Caco-2 (cell line): ENCODE results near the gene CLIC5. TPM values are rescaled to one million over a fixed set of nuclear protein-coding genes. Genes with fewer than 3 reads are reported as not detected.

Experiments used
- Bru-seq: library from RNA; stranded (reverse); fragments of 400-500 nt; gene quantifications from one replicate; lab custom pipeline; 2021; lab: Mats Ljungman, UMichigan
- BruChase-seq, 2 experiments: library from RNA; stranded (reverse); fragments of 400-500 nt; gene quantifications; one replicate each; lab custom pipeline; 2021; lab: Mats Ljungman, UMichigan
- BruUV-seq: library from RNA; stranded (reverse); fragments of 400-500 nt; replicated peaks from 2 replicates; lab custom pipeline; 2021; lab: Mats Ljungman, UMichigan
- CTCF ChIA-PET: fragments of 300-600 bp; sonication (Branson Sonifier 250); formaldehyde crosslinking; loops from one replicate; lab custom pipeline; 2022; ENCODE audit warnings: antibody characterized with exemption; lab: Charles Lee
- POLR2A ChIA-PET: fragments of 300-600 bp; sonication (Branson Sonifier 250); formaldehyde crosslinking; loops from one replicate; lab custom pipeline; 2022; ENCODE audit warnings: antibody characterized with exemption; lab: Charles Lee
- DNase-seq, 2 experiments: peaks; one replicate each; pipeline versions ENCODE4 v3.0.0 to v3.0.0-alpha.2; 2020 to 2022
- H3K27me3 ChIP-seq: replicated peaks from 2 replicates; pipeline ENCODE4 v1.6.0; 2011; ENCODE audit warnings: low read length; ENCODE audit not compliant: control insufficient read depth, insufficient read depth
- H3K36me3 ChIP-seq: 2 replicates; pipeline ENCODE4 v1.5.1; 2011; ENCODE audit warnings: low read length; ENCODE audit not compliant: control insufficient read depth, insufficient read depth
- H3K4me1 ChIP-seq: fragments of 250-450 bp; sonication (Bioruptor Pico); 2 replicates; pipeline ENCODE4 v1.5.1; 2020; ENCODE audit warnings: mild to moderate bottlenecking
- H3K4me3 ChIP-seq: 2 replicates; pipeline ENCODE4 v1.5.1; 2011; ENCODE audit warnings: low read depth, mild to moderate bottlenecking, control low read depth, low read length
- H3K9me3 ChIP-seq: fragments of 250-450 bp; sonication (Bioruptor Pico); 2 replicates; pipeline ENCODE4 v1.5.1; 2020; ENCODE audit warnings: mild to moderate bottlenecking, moderate library complexity
- H3K27ac Mint-ChIP-seq: one replicate; pipeline ENCODE4 v1.8.0; 2022; ENCODE audit warnings: mixed read lengths; ENCODE audit not compliant: unreplicated experiment
- H3K27me3 Mint-ChIP-seq: one replicate; pipeline ENCODE4 v1.8.0; 2022; ENCODE audit warnings: mixed read lengths; ENCODE audit not compliant: insufficient read depth, unreplicated experiment
- H3K36me3 Mint-ChIP-seq: one replicate; pipeline ENCODE4 v1.8.0; 2022; ENCODE audit warnings: mild to moderate bottlenecking, mixed read lengths; ENCODE audit not compliant: insufficient read depth, unreplicated experiment
- H3K4me1 Mint-ChIP-seq: one replicate; pipeline ENCODE4 v1.8.0; 2022; ENCODE audit warnings: low read depth, mixed read lengths; ENCODE audit not compliant: unreplicated experiment
- H3K4me3 Mint-ChIP-seq: one replicate; pipeline ENCODE4 v1.8.0; 2022; ENCODE audit warnings: mild to moderate bottlenecking, moderate library complexity, mixed read lengths; ENCODE audit not compliant: unreplicated experiment
- H3K9me3 Mint-ChIP-seq: one replicate; pipeline ENCODE4 v1.8.0; 2022; ENCODE audit warnings: mixed read lengths; ENCODE audit not compliant: unreplicated experiment
- CTCF ChIP-seq, 2 experiments: fragments of 200-600 bp in 1 of 2; IDR thresholded peaks; 1 replicate in 1 of 2; 2 replicates in 1 of 2; pipeline versions ENCODE4 v1.5.1 to v1.8.0; 2011 to 2022; ENCODE audit warnings: antibody characterized with exemption in 1 of 2, control low read depth in 1 of 2, inconsistent platforms in 1 of 2, low read depth in 1 of 2, low read length in 1 of 2, mild to moderate bottlenecking in 1 of 2, moderate library complexity in 1 of 2; ENCODE audit not compliant: insufficient read depth in 1 of 2, severe bottlenecking in 1 of 2, unreplicated experiment in 1 of 2
- intact Hi-C: fragments of 100-400 bp; cut with micrococcal nuclease; formaldehyde crosslinking; loops from one replicate; pipeline ENCODE4 v1.10.0; 2022; ENCODE audit not compliant: unreplicated experiment
- long read RNA-seq: library from polyadenylated mRNA; stranded (forward); transcript quantifications from one replicate; pipeline ENCODE4 v2.0.0, GENCODE V29; 2022
- total RNA-seq: library from RNA; stranded (reverse); gene quantifications from 2 replicates; pipeline ENCODE4 v1.2.3, GENCODE V29; 2022

The CLIC5 gene
- total RNA-seq (15.1 and 15.6 TPM in 2 replicates), Bru-seq, nascent RNA (percentile 50 among the genes with signal in this experiment), BruChase-seq, experiment 1, labeled RNA remaining after a 2-hour chase (percentile 45 among the genes with signal in this experiment), BruChase-seq, experiment 2, labeled RNA remaining after a 6-hour chase (percentile 49 among the genes with signal in this experiment)
- long read RNA-seq, partial matches to known transcripts = 0 of 18 reads
- long read RNA-seq, other reads (novel, unspliced or antisense) = 14 of 18 reads

- H3K9me3 Mint-ChIP-seq = peaks cover 13% of the 10 kb centered on the region
- intact Hi-C loops = loop anchor here (1.0 to 2.0 kb wide), 2 partner anchors 63 to 85 kb away; no protein-coding TSS in a partner anchor
- Histone ChIP-seq H3K36me3 (no peaks in the 10 kb centered on the region), H3K27me3 (no peaks in the 10 kb centered on the region), H3K4me1 (peaks cover 32% of the 10 kb centered on the region), H3K9me3 (no peaks in the 10 kb centered on the region; the same call in 1 of the 2 replicates), H3K4me3 (peak within 1 kb of the TSS; percentile 59)
- H3K27ac Mint-ChIP-seq = peak within 1 kb of the TSS; percentile 10
- peaks cover 6% of the 10 kb centered on the region for H3K4me1 Mint-ChIP-seq
- no peak for TF ChIP-seq CTCF (IDR thresholded peaks at IDR 0.05; ENCODE audit: insufficient read depth in 1 of 2, low read depth in 1 of 2, low read length in 1 of 2, severe bottlenecking in 1 of 2, unreplicated experiment in 1 of 2)
- peak; percentile 64 to 65 for DNase-seq
- POLR2A ChIA-PET = no interaction called here
- H3K4me3 Mint-ChIP-seq = peak within 1 kb of the TSS; percentile 65
- H3K27me3 Mint-ChIP-seq = peaks cover 2% of the 10 kb centered on the region
- CTCF ChIA-PET = no interaction called here
- no peaks in the 10 kb centered on the region for H3K36me3 Mint-ChIP-seq
- no TSS peak for BruUV-seq
Measured at GRCh38 chr6:46015119-46015968, at the start of gene CLIC5. Gene CLIC5 (minus strand): TSS chr6:46015860. CDS start chr6:46015542, 318 bp downstream.

- H3K9me3 Mint-ChIP-seq = no peaks in the 10 kb centered on the region
- no peaks in the 10 kb centered on the region for H3K36me3 ChIP-seq
- H3K4me3 Mint-ChIP-seq = no peak overlapping the region
- H3K4me1 Mint-ChIP-seq = peaks cover 7% of the 10 kb centered on the region
- DNase-seq = no peak
- no TSS peak for BruUV-seq
- CTCF ChIA-PET = no interaction called here
- POLR2A ChIA-PET = no interaction called here
- no peak for TF ChIP-seq CTCF (IDR thresholded peaks at IDR 0.05; ENCODE audit: insufficient read depth in 1 of 2, low read depth in 1 of 2, low read length in 1 of 2, severe bottlenecking in 1 of 2, unreplicated experiment in 1 of 2)
- no peak overlapping the region for H3K4me3 ChIP-seq
- intact Hi-C loops = no loop called here
- H3K4me1 ChIP-seq = peaks cover 9% of the 10 kb centered on the region; the same call in 1 of the 2 replicates
- H3K27me3 ChIP-seq = no peaks in the 10 kb centered on the region
- H3K27ac Mint-ChIP-seq = no peak overlapping the region
- H3K27me3 Mint-ChIP-seq = peaks cover 4% of the 10 kb centered on the region
- no peaks in the 10 kb centered on the region for H3K36me3 Mint-ChIP-seq
- H3K9me3 ChIP-seq = no peaks in the 10 kb centered on the region
Measured at GRCh38 chr6:46062991-46063390, 47.3 kb upstream of the CLIC5 start.

- POLR2A ChIA-PET = no interaction called here
- no peak overlapping the region for H3K27ac Mint-ChIP-seq
Measured at GRCh38 chr6:46062312-46062711, 46.7 kb upstream of the CLIC5 start.

More at GRCh38 chr6:46062312-46062711, 46.7 kb upstream of the CLIC5 start:
- intact Hi-C loops = no loop called here
- Mint-ChIP-seq H3K36me3 (no peaks in the 10 kb centered on the region), H3K9me3 (peaks cover 5% of the 10 kb centered on the region), H3K27me3 (peaks cover 4% of the 10 kb centered on the region), H3K4me1 (peaks cover 7% of the 10 kb centered on the region), H3K4me3 (no peak overlapping the region)
- Histone ChIP-seq H3K4me3 (no peak overlapping the region), H3K36me3 (no peaks in the 10 kb centered on the region), H3K9me3 (no peaks in the 10 kb centered on the region), H3K27me3 (no peaks in the 10 kb centered on the region), H3K4me1 (peaks cover 9% of the 10 kb centered on the region; the same call in 1 of the 2 replicates)
- TF ChIP-seq CTCF (IDR thresholded peaks at IDR 0.05; ENCODE audit: insufficient read depth in 1 of 2, low read depth in 1 of 2, low read length in 1 of 2, severe bottlenecking in 1 of 2, unreplicated experiment in 1 of 2) = no peak
- CTCF ChIA-PET = no interaction called here
- DNase-seq = peak; percentile 20 to 37
- BruUV-seq = no TSS peak
